K562 (cell line): ENCODE measurements around the gene UBE2G2. TPM values are rescaled to one million over a fixed set of nuclear protein-coding genes. Genes with fewer than 3 reads are reported as not detected.

Experiments used
- BCL6 ChIP-seq: fragments of 250-450 bp; sonication (Bioruptor Pico); IDR thresholded peaks from 2 replicates; pipeline ENCODE4 v1.4.0; 2020
- CBFA2T3 ChIP-seq: fragments of 450-650 bp; IDR thresholded peaks from 2 replicates; pipeline ENCODE4 v1.6.1; 2017
- FIP1L1 ChIP-seq: fragments of 200-400 bp; formaldehyde crosslinking; IDR thresholded peaks from 2 replicates; pipeline ENCODE4 v1.6.1; 2018; ENCODE audit warnings: mild to moderate bottlenecking, low read depth, low read length; ENCODE audit not compliant: poor library complexity, severe bottlenecking
- FOXK1 ChIP-seq: sonication (generic); formaldehyde crosslinking; IDR thresholded peaks from 2 replicates; pipeline ENCODE4 v1.8.0; 2022; ENCODE audit warnings: missing genetic modification reagents, mild to moderate bottlenecking, borderline replicate concordance
- FOXP1 ChIP-seq: sonication (generic); formaldehyde crosslinking; IDR thresholded peaks from 2 replicates; pipeline ENCODE4 v1.8.0; 2022; ENCODE audit warnings: mild to moderate bottlenecking, missing genetic modification reagents
- HNRNPL ChIP-seq: fragments of 200-400 bp; formaldehyde crosslinking; IDR thresholded peaks from 2 replicates; pipeline ENCODE4 v1.6.1; 2017; ENCODE audit warnings: low read depth, mild to moderate bottlenecking, low read length
- KLF1 ChIP-seq: fragments of 450-650 bp; IDR thresholded peaks from 2 replicates; pipeline ENCODE4 v1.6.1; 2016; ENCODE audit warnings: missing genetic modification characterization, missing compliant biosample characterization
- MXD1 ChIP-seq: fragments of 250-450 bp; sonication (Bioruptor Pico); IDR thresholded peaks from 2 replicates; pipeline ENCODE4 v1.8.0; 2021; ENCODE audit warnings: borderline replicate concordance, mild to moderate bottlenecking, moderate library complexity; ENCODE audit not compliant: poor library complexity, severe bottlenecking
- MYBL2 ChIP-seq, 2 experiments: fragments of 450-650 bp in 1 of 2; sonication (generic) in 1 of 2; formaldehyde crosslinking in 1 of 2; IDR thresholded peaks; 2 replicates each; pipeline versions ENCODE4 v1.6.1 to v1.8.1; 2017 to 2022; ENCODE audit warnings: borderline replicate concordance in 1 of 2, inconsistent platforms in 1 of 2, low read depth in 1 of 2, mild to moderate bottlenecking in 1 of 2, missing genetic modification reagents in 1 of 2, moderate library complexity in 1 of 2
- NFE2L1 ChIP-seq: fragments of 450-650 bp; IDR thresholded peaks from 2 replicates; pipeline ENCODE4 v1.6.1; 2016; ENCODE audit warnings: missing genetic modification characterization, low read depth, mild to moderate bottlenecking, missing compliant biosample characterization, moderate library complexity, borderline replicate concordance
- RBM22 ChIP-seq: fragments of 200-400 bp; formaldehyde crosslinking; IDR thresholded peaks from 2 replicates; pipeline ENCODE4 v1.6.1; 2018; ENCODE audit warnings: low read length, low read depth; ENCODE audit not compliant: poor library complexity, severe bottlenecking
- SRSF3 ChIP-seq: fragments of 200-400 bp; formaldehyde crosslinking; IDR thresholded peaks from 2 replicates; pipeline ENCODE4 v1.6.1; 2016; ENCODE audit warnings: mild to moderate bottlenecking, low read length, moderate library complexity; ENCODE audit not compliant: insufficient read depth
- TSC22D4 ChIP-seq: fragments of 450-650 bp; IDR thresholded peaks from 2 replicates; pipeline ENCODE4 v1.6.1; 2016; ENCODE audit warnings: missing genetic modification characterization, missing biosample characterization, control low read depth
- U2AF2 ChIP-seq: fragments of 200-400 bp; formaldehyde crosslinking; optimal IDR thresholded peaks from 2 replicates; pipeline ENCODE3; 2017; ENCODE audit warnings: low read depth, mild to moderate bottlenecking, low read length
- YY1 ChIP-seq, 3 experiments: IDR thresholded peaks; 2 replicates each; pipeline ENCODE4 v1.6.1; 2011; ENCODE audit warnings: low read length in 2 of 3, mild to moderate bottlenecking in 2 of 3, moderate library complexity in 2 of 3, borderline replicate concordance in 1 of 3, control low read depth in 1 of 3, low read depth in 1 of 3; ENCODE audit not compliant: insufficient read depth in 3 of 3, insufficient replicate concordance in 2 of 3, control insufficient read depth in 1 of 3, insufficient read length in 1 of 3; ENCODE audit errors: extremely low read depth in 1 of 3
- ZBTB33 ChIP-seq: sonication (generic); formaldehyde crosslinking; IDR thresholded peaks from 2 replicates; pipeline ENCODE4 v1.8.1; 2023; ENCODE audit warnings: mild to moderate bottlenecking, missing genetic modification reagents
- ZBTB8A ChIP-seq: fragments of 450-650 bp; IDR thresholded peaks from 2 replicates; pipeline ENCODE4 v1.6.1; 2018; ENCODE audit warnings: mild to moderate bottlenecking, moderate library complexity; ENCODE audit not compliant: partially characterized antibody
- polyA plus RNA-seq, 8 experiments: library from polyadenylated mRNA; depleted of rRNA in 4 of 8; stranded (reverse) in 5 of 8; unstranded in 3 of 8; fragments of >200 nt; fragmentation: Nextera tagmentation in 2 of 8; fragmentation: Illumina TruSeq in 1 of 8; extraction: Ambion mirVana in 2 of 8; extraction: Trizol in 1 of 8; gene quantifications; 2 replicates each; pipeline versions ENCODE4 v1.2.1 to v1.2.3, GENCODE V29; 2011 to 2014; ENCODE audit warnings: inconsistent platforms in 1 of 8, missing spikeins in 1 of 8
- total RNA-seq, 7 experiments: library from RNA; depleted of rRNA in 6 of 7; stranded (reverse); fragments of >200 nt in 6 of 7; fragmentation: Illumina TruSeq in 2 of 7; extraction: Trizol in 2 of 7; gene quantifications; 2 replicates each; pipeline versions ENCODE4 v1.2.1 to v1.2.3, GENCODE V29; 2011 to 2021; ENCODE audit warnings: low replicate concordance in 1 of 7
- TF ChIP-seq, protein P1 (sequence below): fragments of 250-450 bp; sonication (Bioruptor Pico); IDR thresholded peaks from 2 replicates; pipeline ENCODE4 v1.8.0; 2022; ENCODE audit warnings: inconsistent platforms
- TF ChIP-seq, protein P2 (sequence below): sonication (generic); formaldehyde crosslinking; IDR thresholded peaks from 2 replicates; pipeline ENCODE4 v1.8.0; 2023; ENCODE audit warnings: mild to moderate bottlenecking, missing genetic modification reagents
- TF ChIP-seq, protein P3 (sequence below): fragments of 250-450 bp; sonication (Bioruptor Pico); IDR thresholded peaks from 2 replicates; pipeline ENCODE4 v1.5.0; 2020; ENCODE audit warnings: mild to moderate bottlenecking

UBE2G2 gene
- total and polyA plus RNA-seq, 9 of the 15 experiments (the other 6 are each of a cell fraction or from before 2014, with no cell fraction given): 47.5 to 225 (median 140) TPM

DNA sequence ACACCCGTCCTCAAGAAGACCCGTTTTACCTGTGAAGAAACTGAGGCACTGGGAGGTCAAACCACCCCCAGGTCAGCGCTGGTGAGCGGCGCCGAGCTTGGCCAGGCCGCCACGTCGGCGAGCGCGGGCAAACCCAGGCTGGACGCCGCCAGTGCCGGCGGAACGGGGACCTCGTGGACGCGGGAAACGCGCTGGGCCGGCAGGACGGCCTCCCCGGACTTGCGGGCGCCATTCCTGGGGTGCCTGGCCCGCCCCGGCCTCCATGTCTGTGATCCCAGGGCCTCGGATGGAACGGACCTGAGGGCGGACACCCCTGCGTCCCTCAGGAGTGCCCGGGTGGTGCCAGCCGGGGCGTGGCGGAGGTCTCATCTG is 17.0 kb upstream of the UBE2G2 start (continued):
- TF ChIP-seq ZBTB33 (CRISPR knock-in tag) (peak; percentile 97), FOXK1 (CRISPR knock-in tag) (0 out of 2 replicates have a peak, but pooled peaks have one; percentile 52), RBM22 (no peak), U2AF2 (no peak), MXD1 (CRISPR knock-in tag) (no peak), FIP1L1 (peak; percentile 62), HNRNPL (0 out of 2 replicates have a peak, but pooled peaks have one; percentile 1), YY1 (IDR thresholded peaks at IDR 0.05; ENCODE audit: borderline replicate concordance in 1 of 3, control insufficient read depth in 1 of 3, extremely low read depth in 1 of 3, insufficient read depth in 3 of 3, insufficient read length in 1 of 3, insufficient replicate concordance in 2 of 3, low read depth in 1 of 3, low read length in 2 of 3) (peak in 1 of 3 experiments; percentile 3), MYBL2 (IDR thresholded peaks at IDR 0.05; ENCODE audit: low read depth) (no peak), MYBL2 (CRISPR knock-in tag; IDR thresholded peaks at IDR 0.05; ENCODE audit: borderline replicate concordance) (no peak), BCL6 (CRISPR knock-in tag) (no peak), KLF1 (tag) (no peak), FOXP1 (CRISPR knock-in tag) (no peak), SRSF3 (no peak), CBFA2T3 (no peak), NFE2L1 (tag) (no peak), TSC22D4 (tag) (no peak), ZBTB8A (no peak)
- TF ChIP-seq, protein P1, sequence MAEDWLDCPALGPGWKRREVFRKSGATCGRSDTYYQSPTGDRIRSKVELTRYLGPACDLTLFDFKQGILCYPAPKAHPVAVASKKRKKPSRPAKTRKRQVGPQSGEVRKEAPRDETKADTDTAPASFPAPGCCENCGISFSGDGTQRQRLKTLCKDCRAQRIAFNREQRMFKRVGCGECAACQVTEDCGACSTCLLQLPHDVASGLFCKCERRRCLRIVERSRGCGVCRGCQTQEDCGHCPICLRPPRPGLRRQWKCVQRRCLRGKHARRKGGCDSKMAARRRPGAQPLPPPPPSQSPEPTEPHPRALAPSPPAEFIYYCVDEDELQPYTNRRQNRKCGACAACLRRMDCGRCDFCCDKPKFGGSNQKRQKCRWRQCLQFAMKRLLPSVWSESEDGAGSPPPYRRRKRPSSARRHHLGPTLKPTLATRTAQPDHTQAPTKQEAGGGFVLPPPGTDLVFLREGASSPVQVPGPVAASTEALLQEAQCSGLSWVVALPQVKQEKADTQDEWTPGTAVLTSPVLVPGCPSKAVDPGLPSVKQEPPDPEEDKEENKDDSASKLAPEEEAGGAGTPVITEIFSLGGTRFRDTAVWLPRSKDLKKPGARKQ (CRISPR knock-in tag): 0 out of 2 replicates have a peak, but pooled peaks have one; percentile 48
- TF ChIP-seq, protein P2, sequence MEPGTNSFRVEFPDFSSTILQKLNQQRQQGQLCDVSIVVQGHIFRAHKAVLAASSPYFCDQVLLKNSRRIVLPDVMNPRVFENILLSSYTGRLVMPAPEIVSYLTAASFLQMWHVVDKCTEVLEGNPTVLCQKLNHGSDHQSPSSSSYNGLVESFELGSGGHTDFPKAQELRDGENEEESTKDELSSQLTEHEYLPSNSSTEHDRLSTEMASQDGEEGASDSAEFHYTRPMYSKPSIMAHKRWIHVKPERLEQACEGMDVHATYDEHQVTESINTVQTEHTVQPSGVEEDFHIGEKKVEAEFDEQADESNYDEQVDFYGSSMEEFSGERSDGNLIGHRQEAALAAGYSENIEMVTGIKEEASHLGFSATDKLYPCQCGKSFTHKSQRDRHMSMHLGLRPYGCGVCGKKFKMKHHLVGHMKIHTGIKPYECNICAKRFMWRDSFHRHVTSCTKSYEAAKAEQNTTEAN (CRISPR knock-in tag): no peak
- TF ChIP-seq, protein P3, sequence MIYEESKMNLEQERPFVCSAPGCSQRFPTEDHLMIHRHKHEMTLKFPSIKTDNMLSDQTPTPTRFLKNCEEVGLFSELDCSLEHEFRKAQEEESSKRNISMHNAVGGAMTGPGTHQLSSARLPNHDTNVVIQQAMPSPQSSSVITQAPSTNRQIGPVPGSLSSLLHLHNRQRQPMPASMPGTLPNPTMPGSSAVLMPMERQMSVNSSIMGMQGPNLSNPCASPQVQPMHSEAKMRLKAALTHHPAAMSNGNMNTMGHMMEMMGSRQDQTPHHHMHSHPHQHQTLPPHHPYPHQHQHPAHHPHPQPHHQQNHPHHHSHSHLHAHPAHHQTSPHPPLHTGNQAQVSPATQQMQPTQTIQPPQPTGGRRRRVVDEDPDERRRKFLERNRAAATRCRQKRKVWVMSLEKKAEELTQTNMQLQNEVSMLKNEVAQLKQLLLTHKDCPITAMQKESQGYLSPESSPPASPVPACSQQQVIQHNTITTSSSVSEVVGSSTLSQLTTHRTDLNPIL (CRISPR knock-in tag): no peak
